Smooth muscle cell (in vitro differentiated cells): ENCODE measurements around the gene TANGO6. TPM values are rescaled to one million over a fixed set of nuclear protein-coding genes. Genes with fewer than 3 reads are reported as not detected.

Source experiments
- DNase-seq: peaks from one replicate; lab custom pipeline; 2025; ENCODE audit not compliant: unreplicated experiment; lab: John Stamatoyannopoulos, UW
- H2AFZ ChIP-seq: fragments of 200-600 bp; sonication (generic); 2 replicates; pipeline ENCODE4 v1.6.0; 2016; ENCODE audit warnings: antibody characterized with exemption, low read depth, mild to moderate bottlenecking
- H3F3A ChIP-seq: fragments of 200-600 bp; sonication (generic); 2 replicates; pipeline ENCODE4 v1.6.0; 2017; ENCODE audit warnings: antibody characterized with exemption, low read depth
- H3K27ac ChIP-seq: fragments of 200-600 bp; sonication (generic); 2 replicates; pipeline ENCODE4 v1.5.1; 2016; ENCODE audit warnings: low read depth, mild to moderate bottlenecking
- H3K27me3 ChIP-seq: fragments of 200-600 bp; sonication (generic); 2 replicates; pipeline ENCODE4 v1.6.1; 2016; ENCODE audit warnings: low read depth, mild to moderate bottlenecking
- H3K36me3 ChIP-seq: fragments of 200-600 bp; sonication (generic); 2 replicates; pipeline ENCODE4 v1.5.1; 2016; ENCODE audit warnings: low read depth
- H3K4me1 ChIP-seq: fragments of 200-600 bp; sonication (generic); 2 replicates; pipeline ENCODE4 v1.5.1; 2016; ENCODE audit warnings: low read depth
- H3K4me2 ChIP-seq: fragments of 200-600 bp; sonication (generic); 2 replicates; pipeline ENCODE4 v1.6.0; 2016; ENCODE audit warnings: mild to moderate bottlenecking
- H3K4me3 ChIP-seq: fragments of 200-600 bp; sonication (generic); 2 replicates; pipeline ENCODE4 v1.5.1; 2016; ENCODE audit warnings: mild to moderate bottlenecking
- H3K79me2 ChIP-seq: fragments of 200-600 bp; sonication (generic); 2 replicates; pipeline ENCODE4 v1.6.0; 2016; ENCODE audit warnings: low read depth, mild to moderate bottlenecking
- H3K9ac ChIP-seq: fragments of 200-600 bp; sonication (generic); 2 replicates; pipeline ENCODE4 v1.6.0; 2016; ENCODE audit warnings: low read depth
- H3K9me3 ChIP-seq: fragments of 200-600 bp; sonication (generic); replicated peaks from 2 replicates; pipeline ENCODE4 v1.5.1; 2016; ENCODE audit warnings: low read depth
- H4K20me1 ChIP-seq: fragments of 200-600 bp; sonication (generic); 2 replicates; pipeline ENCODE4 v1.6.0; 2016; ENCODE audit warnings: low read depth
- CTCF ChIP-seq: fragments of 200-600 bp; sonication (generic); IDR thresholded peaks from 2 replicates; pipeline ENCODE4 v1.5.1; 2017; ENCODE audit warnings: borderline replicate concordance, mild to moderate bottlenecking, antibody characterized with exemption; ENCODE audit not compliant: insufficient read depth, poor library complexity, severe bottlenecking
- WGBS: methylation state at CpG from one replicate; pipeline ENCODE4 v1.1.7; 2016; ENCODE audit warnings: low lambda C conversion rate; 5-methylcytosine and 5-hydroxymethylcytosine counted together
- polyA plus RNA-seq: library from polyadenylated mRNA; unstranded; fragments of >200 nt; fragmentation: Nextera tagmentation; extraction: Ambion mirVana; gene quantifications from 2 replicates; pipeline ENCODE4 v1.2.1, GENCODE V29; 2016
- total RNA-seq: library from RNA; depleted of rRNA; stranded (reverse); fragments of >200 nt; gene quantifications from 2 replicates; pipeline ENCODE4 v1.2.3, GENCODE V29; 2014

Gene TANGO6
- total and polyA plus RNA-seq, 2 experiments from 2014 or later = 4.5 to 5.2 TPM

- no peaks in the 10 kb centered on the region for H3K4me1 ChIP-seq
- WGBS = 98% methylated on average over 6 of the region's 6 CpGs
- H3K27ac ChIP-seq = no peak overlapping the region
- H3K9ac ChIP-seq = no peak overlapping the region
- no peaks in the 10 kb centered on the region for H3F3A ChIP-seq
- no peaks in the 10 kb centered on the region for H3K9me3 ChIP-seq
- no peak overlapping the region for H2AFZ ChIP-seq
- no peaks in the 10 kb centered on the region for H3K36me3 ChIP-seq
- H3K4me2 ChIP-seq = no peak overlapping the region
- no peaks in the 10 kb centered on the region for H3K27me3 ChIP-seq
- TF ChIP-seq CTCF = no peak
- no peak for DNase-seq
- no peak overlapping the region for H3K4me3 ChIP-seq
- peaks cover 79% of the 10 kb centered on the region for H4K20me1 ChIP-seq
- H3K79me2 ChIP-seq = no peaks in the 10 kb centered on the region
Measured at GRCh38 chr16:69114976-69115355, 271.6 kb downstream of the TANGO6 start.

- H4K20me1 ChIP-seq = peaks cover 81% of the 10 kb centered on the region
- no peaks in the 10 kb centered on the region for H3K27me3 ChIP-seq
- no peak overlapping the region for H2AFZ ChIP-seq
- no peak overlapping the region for H3K9ac ChIP-seq
- no peak for DNase-seq
- WGBS = 94% methylated on average over 5 of the region's 5 CpGs
- no peaks in the 10 kb centered on the region for H3K36me3 ChIP-seq
- H3K4me3 ChIP-seq = no peak overlapping the region
- no peak for TF ChIP-seq CTCF
- H3F3A ChIP-seq = no peaks in the 10 kb centered on the region
- H3K4me2 ChIP-seq = no peak overlapping the region
- no peaks in the 10 kb centered on the region for H3K4me1 ChIP-seq
- H3K27ac ChIP-seq = no peak overlapping the region
- H3K9me3 ChIP-seq = no peaks in the 10 kb centered on the region
- H3K79me2 ChIP-seq = no peaks in the 10 kb centered on the region
Measured at GRCh38 chr16:69115361-69115760, 272.0 kb downstream of the TANGO6 start.

- H3K36me3 ChIP-seq = no peaks in the 10 kb centered on the region
- 63% methylated on average over 1 of the region's 1 CpG for WGBS
- no peak for DNase-seq
Measured at GRCh38 chr16:69115837-69116236, 272.5 kb downstream of the TANGO6 start.

More at GRCh38 chr16:69115837-69116236, 272.5 kb downstream of the TANGO6 start:
- no peaks in the 10 kb centered on the region for H3K4me1 ChIP-seq
- no peak overlapping the region for H3K9ac ChIP-seq
- no peak overlapping the region for H2AFZ ChIP-seq
- no peaks in the 10 kb centered on the region for H3K27me3 ChIP-seq
- no peak for TF ChIP-seq CTCF
- H3K4me2 ChIP-seq = no peak overlapping the region
- no peaks in the 10 kb centered on the region for H3K9me3 ChIP-seq
- no peak overlapping the region for H3K4me3 ChIP-seq
- H3K27ac ChIP-seq = no peak overlapping the region
- H3F3A ChIP-seq = no peaks in the 10 kb centered on the region
- H3K79me2 ChIP-seq = no peaks in the 10 kb centered on the region
- peaks cover 80% of the 10 kb centered on the region for H4K20me1 ChIP-seq
